Memory B cell (primary cell): ENCODE data around the gene CYTH4.
"Not testable (repeated sequence)": the region's sequence is repeated elsewhere in the genome, so short reads cannot be mapped to it uniquely, and the experiment has no call there.

Experiments
- ATAC-seq: fragments of 150-1000 bp; cut with Tn5 transposase; 2 replicates; pipeline ENCODE4 v1.10.0; 2021; ENCODE audit warnings: low read depth, mild to moderate bottlenecking, moderate library complexity
- DNase-seq, 2 donors: peaks; one replicate each; pipeline ENCODE4 v3.0.0; 2022; ENCODE audit warnings: low spot score in 2 of 2
- H3K27ac Mint-ChIP-seq: one replicate; pipeline ENCODE4 v1.8.0; 2022; ENCODE audit warnings: mild to moderate bottlenecking, moderate library complexity, mixed read lengths
- H3K27me3 Mint-ChIP-seq: one replicate; pipeline ENCODE4 v1.8.0; 2022; ENCODE audit warnings: mixed read lengths
- H3K36me3 Mint-ChIP-seq: one replicate; pipeline ENCODE4 v1.8.0; 2022; ENCODE audit warnings: mild to moderate bottlenecking, mixed read lengths
- H3K4me1 Mint-ChIP-seq: one replicate; pipeline ENCODE4 v1.8.0; 2022; ENCODE audit warnings: mixed read lengths
- H3K4me3 Mint-ChIP-seq: one replicate; pipeline ENCODE4 v1.8.0; 2022; ENCODE audit warnings: mild to moderate bottlenecking, moderate library complexity, mixed read lengths
- H3K9me3 Mint-ChIP-seq: one replicate; pipeline ENCODE4 v1.8.0; 2022; ENCODE audit warnings: mixed read lengths

CYTH4 gene, protein sequence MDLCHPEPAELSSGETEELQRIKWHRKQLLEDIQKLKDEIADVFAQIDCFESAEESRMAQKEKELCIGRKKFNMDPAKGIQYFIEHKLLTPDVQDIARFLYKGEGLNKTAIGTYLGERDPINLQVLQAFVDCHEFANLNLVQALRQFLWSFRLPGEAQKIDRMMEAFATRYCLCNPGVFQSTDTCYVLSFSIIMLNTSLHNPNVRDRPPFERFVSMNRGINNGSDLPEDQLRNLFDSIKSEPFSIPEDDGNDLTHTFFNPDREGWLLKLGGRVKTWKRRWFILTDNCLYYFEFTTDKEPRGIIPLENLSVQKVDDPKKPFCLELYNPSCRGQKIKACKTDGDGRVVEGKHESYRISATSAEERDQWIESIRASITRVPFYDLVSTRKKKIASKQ

DNA sequence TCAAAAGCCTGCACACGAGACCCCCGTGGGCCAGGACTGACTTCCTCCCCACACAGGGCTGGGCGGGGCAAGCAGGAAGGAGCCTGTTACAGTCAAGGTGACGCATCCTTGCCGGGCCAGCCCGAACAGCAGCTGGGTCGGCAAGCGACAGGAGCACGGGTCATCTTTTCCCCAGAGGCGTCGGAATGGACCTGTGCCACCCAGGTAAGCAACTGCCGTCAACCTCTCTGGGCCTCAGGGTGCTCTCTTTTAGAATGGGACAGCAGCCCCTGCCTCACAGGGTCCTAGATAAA, at the start of gene CYTH4:
Gene CYTH4, plus strand, starts transcription at position 124 of the 293 bp plus-strand sequence. Its CDS starts 62 bp downstream, at position 186.
- no peaks in the 10 kb centered on the region for H3K9me3 Mint-ChIP-seq
- H3K27me3 Mint-ChIP-seq: no peaks in the 10 kb centered on the region
- H3K4me1 Mint-ChIP-seq: peaks cover 46% of the 10 kb centered on the region
- H3K27ac Mint-ChIP-seq: peak within 1 kb of the TSS; percentile 89
- DNase-seq (peak; percentile 56 to 62), ATAC-seq (peak; percentile 59)
- peaks cover 18% of the 10 kb centered on the region for H3K36me3 Mint-ChIP-seq
- H3K4me3 Mint-ChIP-seq: peak within 1 kb of the TSS; percentile 93

DNA sequence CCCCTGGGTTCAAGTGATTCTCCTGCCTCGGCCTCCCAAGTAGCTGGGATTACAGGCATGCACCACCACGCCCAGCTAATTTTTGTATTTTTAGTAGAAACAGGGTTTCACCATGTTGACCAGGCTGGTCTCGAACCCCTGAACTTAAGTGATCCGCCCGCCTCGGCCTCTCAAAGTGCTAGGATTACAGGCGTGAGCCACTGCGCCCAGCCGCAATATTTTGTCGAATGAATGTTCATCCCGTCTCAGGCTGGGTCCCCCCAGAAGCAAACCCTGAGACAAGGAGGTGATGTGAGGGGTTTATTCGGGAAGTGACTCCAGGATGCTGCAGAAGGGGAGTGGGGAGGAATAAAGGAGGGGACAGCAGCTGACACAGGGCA, 48.9 kb upstream of the CYTH4 start:
- peak overlapping the region; percentile 28 for H3K4me3 Mint-ChIP-seq
- not testable (repeated sequence) for H3K27me3 Mint-ChIP-seq, H3K9me3 Mint-ChIP-seq, DNase-seq, ATAC-seq
- peak overlapping the region; percentile 72 for H3K27ac Mint-ChIP-seq
- H3K4me1 Mint-ChIP-seq: peaks cover 85% of the 10 kb centered on the region
- peaks cover 44% of the 10 kb centered on the region for H3K36me3 Mint-ChIP-seq

DNA sequence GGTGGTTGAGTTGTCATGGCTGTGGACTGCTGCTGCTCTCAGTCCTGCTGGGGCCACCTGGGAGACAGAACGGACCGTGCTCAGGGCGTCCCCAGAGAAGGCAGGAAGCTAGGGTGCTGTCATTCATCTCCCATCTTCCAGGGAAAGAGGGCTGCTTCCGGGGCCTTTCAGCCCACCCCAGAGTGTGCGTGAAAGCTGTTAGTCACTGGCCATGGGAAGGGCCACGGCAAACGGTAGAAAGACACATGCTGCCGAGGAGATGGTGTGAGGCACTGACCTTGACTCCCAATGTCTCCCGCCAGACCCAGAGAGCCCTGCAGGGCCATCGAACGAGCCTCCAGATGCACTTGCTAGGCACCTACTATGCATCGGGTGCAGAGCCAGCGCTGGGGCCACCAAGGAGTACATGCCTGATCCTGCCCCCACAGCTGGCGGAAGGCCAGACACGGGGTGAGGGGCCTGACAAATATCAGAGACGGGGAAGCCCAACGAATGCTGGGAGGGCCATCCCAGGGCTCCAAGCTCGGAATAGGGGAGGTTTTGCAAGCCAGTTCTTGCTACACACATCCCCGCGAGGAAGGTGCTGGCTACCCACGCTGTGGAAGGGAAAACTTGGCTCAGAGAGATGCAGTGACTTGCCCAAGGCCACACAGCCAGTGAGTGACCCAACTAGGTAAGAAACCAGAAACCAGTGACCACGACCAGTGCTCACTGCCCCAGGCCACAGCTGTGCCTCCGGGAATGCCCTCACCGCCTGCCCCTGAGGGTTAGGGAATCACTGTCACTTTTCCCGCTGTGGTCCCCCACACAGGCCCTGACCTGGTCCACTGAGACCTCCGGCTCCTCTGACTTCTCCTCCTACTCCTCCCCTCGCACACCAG, 48.3 kb upstream of the CYTH4 start:
- Mint-ChIP-seq H3K4me3 (peak overlapping the region; percentile 78), H3K36me3 (peaks cover 43% of the 10 kb centered on the region), H3K27ac (peak overlapping the region; percentile 97)

DNA sequence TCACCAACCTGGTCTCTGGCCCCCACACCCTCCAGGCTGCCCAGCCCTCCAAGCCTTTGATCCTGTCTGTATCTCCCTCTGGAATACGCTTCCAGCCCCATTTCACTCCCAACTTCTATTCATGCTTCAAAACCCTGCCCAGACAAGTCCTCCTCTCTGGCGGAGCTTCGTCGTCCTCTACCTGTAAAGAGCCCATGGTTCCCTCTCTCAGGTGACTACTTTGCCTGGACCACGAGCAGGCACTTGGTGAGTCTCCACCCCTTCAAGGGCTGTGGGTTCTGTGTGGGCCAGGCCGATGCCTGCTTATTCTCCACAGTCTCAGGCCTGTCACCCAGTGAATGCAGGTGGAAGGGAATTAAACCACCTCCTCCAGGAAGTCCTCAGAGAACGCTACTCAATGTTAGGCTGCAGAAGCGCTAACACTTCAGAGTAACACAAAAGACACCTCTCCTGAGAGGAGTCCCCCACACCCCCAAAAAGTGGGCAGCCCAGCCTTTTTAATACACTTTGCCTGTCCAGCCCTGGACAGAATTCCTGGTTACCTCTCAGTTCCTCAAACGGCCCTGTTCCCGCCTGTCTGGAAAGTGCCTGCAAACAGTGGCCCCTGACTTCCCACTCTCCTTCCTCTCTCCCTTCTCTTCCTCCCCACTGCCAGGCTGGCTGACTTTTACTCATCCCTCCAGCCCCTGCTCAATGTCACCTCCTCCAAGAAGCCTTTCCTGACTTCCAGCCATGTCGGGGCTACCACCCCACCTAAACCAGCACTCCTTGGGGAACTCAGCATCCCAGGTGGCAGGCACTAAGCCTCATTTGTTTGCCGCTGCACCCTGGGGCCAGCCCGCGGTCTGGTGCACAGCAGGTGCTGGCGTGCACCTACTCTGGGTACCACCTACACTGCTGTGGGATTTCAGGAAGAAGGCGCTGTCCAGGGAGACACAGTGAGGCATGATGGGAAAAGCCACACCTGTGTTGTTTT, 47.3 kb upstream of the CYTH4 start:
- peak overlapping the region; percentile 78 for H3K4me3 Mint-ChIP-seq
- ATAC-seq: no peak

More for the DNA sequence above, 48.3 kb upstream of the CYTH4 start:
- H3K27me3 Mint-ChIP-seq: no peaks in the 10 kb centered on the region
- H3K9me3 Mint-ChIP-seq: no peaks in the 10 kb centered on the region
- ATAC-seq (no peak), DNase-seq (no peak)
- peaks cover 83% of the 10 kb centered on the region for H3K4me1 Mint-ChIP-seq

DNA sequence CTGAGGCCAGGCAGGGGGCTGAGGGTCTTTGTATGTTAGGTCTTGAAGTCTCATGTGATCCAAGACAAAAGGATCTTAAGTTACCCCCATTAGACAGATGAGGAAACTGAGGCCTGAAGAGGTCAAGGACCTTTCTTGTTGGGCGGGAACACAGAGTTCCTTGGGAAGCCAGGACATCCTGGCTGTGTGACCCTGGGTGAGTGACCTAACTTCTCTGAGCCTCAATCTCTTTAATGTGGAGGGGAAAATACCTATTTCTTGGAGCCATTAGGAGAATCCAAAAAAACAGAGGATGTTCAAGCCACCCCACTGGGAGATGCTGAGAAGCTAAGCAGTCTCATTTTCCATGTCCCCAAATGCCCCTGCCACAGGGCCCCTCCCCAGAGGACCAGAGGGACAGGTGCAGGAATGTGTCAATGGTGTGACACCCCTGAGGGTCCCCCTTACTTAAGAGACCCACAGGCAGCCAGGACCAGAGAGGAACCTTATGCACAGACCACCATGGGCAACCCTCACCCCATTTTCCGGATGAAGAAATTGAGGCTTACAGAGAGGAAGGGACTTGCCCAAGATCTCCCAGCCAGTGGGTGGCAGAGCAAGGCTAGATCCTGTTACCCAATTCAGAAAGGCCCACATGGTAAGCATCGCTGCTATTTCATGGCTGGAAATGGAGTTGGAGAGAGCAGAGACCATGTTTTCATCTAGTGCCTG, 46.3 kb upstream of the CYTH4 start:
- peak overlapping the region; percentile 97 for H3K27ac Mint-ChIP-seq
- peak overlapping the region; percentile 82 for H3K4me3 Mint-ChIP-seq
- H3K36me3 Mint-ChIP-seq: peaks cover 50% of the 10 kb centered on the region
- no peaks in the 10 kb centered on the region for H3K9me3 Mint-ChIP-seq
- ATAC-seq (no peak), DNase-seq (no peak)
- no peaks in the 10 kb centered on the region for H3K27me3 Mint-ChIP-seq
- peaks cover 84% of the 10 kb centered on the region for H3K4me1 Mint-ChIP-seq

More for the DNA sequence above, 47.3 kb upstream of the CYTH4 start:
- peak overlapping the region; percentile 97 for H3K27ac Mint-ChIP-seq
- no peak for DNase-seq
- no peaks in the 10 kb centered on the region for H3K9me3 Mint-ChIP-seq
- no peaks in the 10 kb centered on the region for H3K27me3 Mint-ChIP-seq
- peaks cover 44% of the 10 kb centered on the region for H3K36me3 Mint-ChIP-seq
- H3K4me1 Mint-ChIP-seq: peaks cover 82% of the 10 kb centered on the region

DNA sequence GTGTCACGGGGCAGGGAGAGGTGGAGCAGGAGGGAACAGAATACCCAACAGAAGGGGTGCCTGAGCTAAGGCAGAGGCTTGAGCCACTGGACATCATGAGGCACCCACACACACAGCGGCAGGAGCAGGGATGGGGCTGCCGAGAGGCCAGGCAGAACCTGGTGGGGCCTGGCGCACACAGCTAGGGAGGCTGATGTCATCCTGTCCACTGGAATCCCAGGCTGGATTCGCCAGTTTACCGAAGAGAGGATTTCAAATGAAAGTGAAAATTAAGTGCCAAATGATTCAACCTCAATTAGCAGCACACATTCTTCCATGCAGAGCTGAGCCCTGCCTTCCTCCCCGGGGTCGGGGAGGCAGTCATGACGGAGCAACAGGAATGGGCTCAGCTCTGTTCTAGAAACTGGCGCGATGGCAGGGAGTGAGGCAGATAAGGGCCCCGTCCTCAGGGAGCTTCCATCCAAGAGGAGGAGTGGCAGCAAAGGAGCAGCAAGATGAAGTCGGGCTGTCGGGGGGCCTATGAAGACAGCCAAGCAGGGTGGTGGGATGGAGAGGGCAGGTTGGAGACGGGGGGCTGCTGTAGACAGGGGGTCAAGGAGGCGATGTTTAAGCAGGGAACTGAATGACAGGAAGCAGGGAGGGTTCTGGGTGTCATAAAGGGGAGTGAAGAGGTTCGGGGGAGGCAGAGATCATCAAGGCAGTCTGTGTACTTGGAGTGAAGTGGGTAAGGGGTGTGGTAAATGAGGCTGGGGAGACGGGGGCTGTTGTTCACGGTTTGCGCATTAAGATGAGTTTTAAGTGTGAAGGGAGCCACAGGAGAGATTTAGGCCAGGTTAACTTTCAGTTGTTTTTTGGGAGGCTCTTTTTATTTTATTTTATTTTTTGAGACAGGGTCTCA, 44.7 kb upstream of the CYTH4 start:
- peak overlapping the region; percentile 97 for H3K27ac Mint-ChIP-seq
- peaks cover 49% of the 10 kb centered on the region for H3K36me3 Mint-ChIP-seq
- no peak for DNase-seq
- ATAC-seq: no peak
- H3K4me3 Mint-ChIP-seq: peak overlapping the region; percentile 70
- no peaks in the 10 kb centered on the region for H3K27me3 Mint-ChIP-seq
- H3K9me3 Mint-ChIP-seq: no peaks in the 10 kb centered on the region
- peaks cover 82% of the 10 kb centered on the region for H3K4me1 Mint-ChIP-seq

DNA sequence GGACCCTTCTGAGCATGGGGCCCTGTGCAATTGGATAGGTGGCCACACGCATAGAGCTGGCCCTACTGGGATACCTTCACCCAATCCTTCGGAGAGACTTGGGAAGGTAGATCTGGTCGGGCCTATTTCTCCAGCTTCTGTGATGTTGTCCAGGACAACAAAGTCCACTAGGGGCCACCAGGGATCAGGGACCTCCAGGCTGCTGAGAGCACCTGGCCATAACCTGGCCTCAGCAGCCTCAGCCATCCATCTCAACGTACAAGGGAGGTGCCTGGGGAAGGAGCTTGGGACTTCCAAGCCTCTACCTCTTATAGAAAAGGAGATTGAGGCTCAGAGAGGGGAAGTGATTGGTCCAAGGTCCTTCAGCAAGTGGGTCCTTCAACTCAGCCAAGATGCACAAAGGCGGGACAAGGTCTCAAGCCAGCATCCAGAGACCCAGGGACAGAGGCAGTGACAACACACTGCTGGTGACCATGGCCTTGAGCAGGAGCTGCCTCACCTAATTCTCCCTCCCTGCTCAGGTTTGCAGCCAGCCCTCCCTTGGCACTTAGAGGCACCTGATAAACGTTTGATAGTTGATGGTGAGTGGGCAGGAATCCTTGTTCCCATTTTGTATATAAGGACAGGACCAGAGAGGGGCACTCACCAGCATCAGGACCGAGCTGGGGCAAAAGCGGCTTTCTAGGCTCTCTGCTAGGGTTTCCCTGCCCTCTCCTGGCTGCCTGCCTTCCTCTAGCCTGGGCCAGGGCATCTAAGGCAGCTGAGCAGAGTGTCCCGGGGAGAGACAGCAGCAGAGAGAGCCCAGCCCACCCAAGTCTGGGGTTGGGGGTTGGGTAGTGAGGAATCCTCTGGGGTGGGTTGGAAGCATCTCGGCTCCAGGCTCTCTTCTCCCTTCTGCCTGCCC, 42.7 kb upstream of the CYTH4 start:
- Mint-ChIP-seq H3K9me3 (no peaks in the 10 kb centered on the region), H3K27me3 (no peaks in the 10 kb centered on the region), H3K4me1 (peaks cover 78% of the 10 kb centered on the region)

DNA sequence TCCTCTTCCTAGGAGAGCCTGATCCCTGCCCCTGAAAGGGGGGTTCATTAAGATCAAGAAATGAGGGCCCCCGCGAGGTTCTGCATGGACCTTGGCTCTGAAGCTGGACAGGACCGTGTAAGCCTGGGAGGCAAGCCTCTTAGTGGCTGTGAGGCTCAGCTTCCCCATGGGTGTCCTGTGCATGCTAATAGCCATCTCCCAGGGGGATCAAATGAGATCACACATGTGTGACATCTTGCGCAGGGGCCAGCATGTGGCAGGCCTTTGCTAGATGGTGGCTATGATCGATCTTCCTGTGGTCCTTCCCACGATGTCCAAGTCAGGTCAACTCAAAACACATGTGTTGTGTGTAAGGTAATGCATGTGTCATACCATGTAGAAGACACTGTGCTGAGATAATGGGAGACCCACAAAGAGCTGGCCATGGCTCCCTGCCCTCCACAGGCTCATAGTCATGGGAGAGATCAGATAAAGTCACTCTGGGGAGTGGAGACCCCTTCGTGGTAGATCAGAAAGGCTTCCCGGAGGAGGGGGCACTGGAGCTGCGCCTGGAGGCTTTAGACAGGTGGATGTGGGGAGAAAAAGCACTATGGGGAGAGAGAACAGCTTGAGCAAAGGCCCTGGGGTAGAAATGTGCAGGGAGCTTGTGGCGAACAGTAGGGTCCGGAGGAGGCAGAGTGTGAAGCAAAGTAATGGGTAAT, 41.9 kb upstream of the CYTH4 start:
- Mint-ChIP-seq H3K9me3 (no peaks in the 10 kb centered on the region), H3K4me1 (peaks cover 74% of the 10 kb centered on the region), H3K27ac (peak overlapping the region; percentile 97), H3K4me3 (peak overlapping the region; percentile 79), H3K36me3 (peaks cover 38% of the 10 kb centered on the region), H3K27me3 (no peaks in the 10 kb centered on the region)
- DNase-seq: no peak
- no peak for ATAC-seq

More for the DNA sequence above, 42.7 kb upstream of the CYTH4 start:
- H3K36me3 Mint-ChIP-seq: peaks cover 44% of the 10 kb centered on the region
- H3K27ac Mint-ChIP-seq: peak overlapping the region; percentile 97
- ATAC-seq (no peak), DNase-seq (no peak)
- peak overlapping the region; percentile 79 for H3K4me3 Mint-ChIP-seq

DNA sequence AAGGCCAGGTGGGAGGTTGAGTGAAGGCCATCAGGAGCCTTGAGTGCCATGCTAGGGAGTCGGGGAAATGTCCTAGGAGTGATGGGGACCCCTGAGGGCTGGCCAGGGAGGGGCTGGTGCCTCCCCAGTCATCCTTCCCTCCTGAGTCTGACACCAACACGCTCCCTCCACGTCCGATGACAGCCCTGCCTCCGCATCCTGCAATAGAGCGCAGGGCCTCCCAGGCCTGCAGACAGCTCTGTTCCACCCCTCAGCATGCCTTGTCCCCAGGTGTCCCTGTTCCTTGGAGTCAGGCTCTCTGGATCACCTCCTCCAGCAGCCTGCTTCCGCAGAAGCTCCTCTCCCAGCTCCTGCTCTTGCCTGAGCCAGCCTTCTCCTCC, 41.4 kb upstream of the CYTH4 start:
- peak overlapping the region; percentile 79 for H3K4me3 Mint-ChIP-seq
- H3K36me3 Mint-ChIP-seq: peaks cover 37% of the 10 kb centered on the region
- H3K4me1 Mint-ChIP-seq: peaks cover 73% of the 10 kb centered on the region
- no peak for ATAC-seq
- no peaks in the 10 kb centered on the region for H3K9me3 Mint-ChIP-seq
- peak overlapping the region; percentile 97 for H3K27ac Mint-ChIP-seq
- no peaks in the 10 kb centered on the region for H3K27me3 Mint-ChIP-seq
- no peak for DNase-seq

DNA sequence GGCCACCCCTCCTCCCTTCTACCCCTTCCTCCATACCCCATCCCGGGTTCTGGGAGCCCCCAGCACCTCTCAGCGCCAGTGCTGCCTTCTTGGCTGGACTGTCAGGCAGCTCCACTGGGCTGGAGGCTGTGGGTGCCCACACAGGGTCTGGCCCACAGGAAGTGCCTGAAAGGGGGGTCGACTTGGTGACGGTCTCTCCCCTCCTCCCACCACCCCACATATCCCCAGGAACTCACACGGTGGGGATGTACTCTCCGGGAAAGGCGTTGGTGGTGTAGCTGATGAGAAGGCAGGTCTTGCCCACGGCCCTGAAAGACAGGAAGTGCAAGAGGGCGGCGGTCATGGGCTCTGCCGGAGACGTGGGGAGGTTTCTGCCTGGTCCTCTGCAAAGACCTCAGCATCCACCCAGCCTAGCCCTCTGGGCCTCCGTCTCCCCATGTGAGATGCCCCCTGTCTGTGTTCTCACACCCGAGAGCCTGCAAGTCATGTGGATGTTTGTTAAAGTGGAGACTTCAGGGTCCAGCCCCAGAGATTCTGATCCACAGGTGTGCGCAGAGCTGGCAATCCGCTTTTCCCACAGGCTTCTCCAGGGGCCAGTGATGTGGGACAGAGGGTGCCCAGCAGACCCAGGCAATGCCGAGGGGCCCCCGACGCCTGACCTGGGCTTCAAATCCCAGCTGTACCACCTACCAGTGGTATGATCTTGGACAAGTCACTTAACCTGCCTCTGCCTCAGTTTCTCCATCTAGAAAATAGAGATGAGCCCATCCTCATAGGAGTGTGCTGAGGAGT, 40.8 kb upstream of the CYTH4 start:
- DNase-seq (no peak), ATAC-seq (no peak)
- H3K36me3 Mint-ChIP-seq: peaks cover 34% of the 10 kb centered on the region
- H3K9me3 Mint-ChIP-seq: no peaks in the 10 kb centered on the region
- H3K27ac Mint-ChIP-seq: peak overlapping the region; percentile 95
- H3K27me3 Mint-ChIP-seq: no peaks in the 10 kb centered on the region
- H3K4me1 Mint-ChIP-seq: peaks cover 68% of the 10 kb centered on the region
- H3K4me3 Mint-ChIP-seq: peak overlapping the region; percentile 79
